Sciatic nerve (tissue), 2 donors: Measurements from ENCODE around the gene CTSF. TPM values are rescaled to one million over a fixed set of nuclear protein-coding genes. Genes with fewer than 3 reads are reported as not detected.
"Not testable (repeated sequence)": the region's sequence is repeated elsewhere in the genome, so short reads cannot be mapped to it uniquely, and the experiment has no call there.

Experiments
- ATAC-seq: fragments of 200-7000 bp; cut with Tn5 transposase; one replicate; pipeline ENCODE4 v1.9.1; 2020; ENCODE audit warnings: mild to moderate bottlenecking, moderate library complexity
- DNase-seq: peaks from one replicate; pipeline ENCODE4 v3.0.0-alpha.2; 2020; ENCODE audit warnings: low spot score
- intact Hi-C: fragments of 100-400 bp; cut with DNase I; formaldehyde crosslinking; loops from one replicate; pipeline ENCODE4 v1.14.2; 2022
- total RNA-seq: library from RNA; stranded (reverse); fragmentation: NEBNext Ultra II Directional; extraction: Animal tissue kit (Norgen Biotek cat#: 25700); gene quantifications from one replicate; pipeline ENCODE4 v1.2.1, GENCODE V29; 2021
- donor health status: DM: no; HTN: no; CAD: no.
- donor health status: DM: no; HTN: no; CAD: no.

Gene CTSF
- total RNA-seq, 1 donor from 2014 or later: 122 TPM

DNA sequence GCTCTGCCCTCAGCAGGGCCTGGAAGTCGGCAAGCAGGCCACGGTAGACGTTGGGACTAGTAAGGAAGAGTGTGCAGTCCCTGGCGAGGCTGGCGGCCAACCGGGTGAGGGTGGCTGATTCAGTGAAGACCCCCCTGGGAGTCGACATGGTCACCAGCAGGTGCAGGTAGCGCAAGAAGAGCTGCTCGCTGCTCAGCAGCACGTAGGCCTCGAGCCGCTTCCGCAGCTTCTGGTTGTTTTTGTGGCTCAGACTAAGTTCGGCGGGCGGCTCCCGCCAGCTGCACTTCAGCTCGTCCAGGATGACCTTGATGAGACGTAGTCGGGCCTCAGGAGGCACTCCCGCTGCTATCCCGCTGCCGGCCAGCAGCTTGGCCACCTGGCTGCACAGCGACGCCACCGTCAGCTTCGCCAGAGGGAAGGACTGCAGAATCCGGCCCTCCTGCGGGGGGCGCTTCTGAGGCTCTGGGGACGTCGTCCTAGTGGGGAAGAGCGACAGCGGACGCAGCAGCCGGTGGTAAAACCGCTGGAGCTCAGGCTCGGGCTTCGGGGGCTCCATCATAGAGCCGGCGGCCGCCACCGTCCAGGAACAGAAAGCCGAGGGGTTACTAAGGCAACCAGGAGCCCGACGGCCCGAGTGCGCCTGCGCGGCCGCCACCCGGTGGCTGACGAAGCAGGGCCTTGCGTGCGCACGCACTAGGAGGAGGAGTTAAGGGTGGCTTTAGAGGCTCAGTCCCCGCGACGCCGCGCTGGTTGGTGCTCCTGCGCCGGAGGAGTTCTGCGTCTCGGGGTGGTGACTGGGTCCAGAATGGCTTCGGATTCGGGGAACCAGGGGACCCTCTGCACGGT, 24.3 kb upstream of the CTSF start, which contains the start of the genes CCDC87 and CCS:
CCDC87 (minus strand) TSS at position 607 of the 846 bp plus-strand sequence; CDS start at position 559, 48 bp downstream.
CCS (plus strand) TSS at position 729 of the 846 bp plus-strand sequence; CDS start at position 806, 77 bp downstream.
- DNase-seq (peak; percentile 99), ATAC-seq (peak; percentile 99)
- intact Hi-C loops: no loop called here

DNA sequence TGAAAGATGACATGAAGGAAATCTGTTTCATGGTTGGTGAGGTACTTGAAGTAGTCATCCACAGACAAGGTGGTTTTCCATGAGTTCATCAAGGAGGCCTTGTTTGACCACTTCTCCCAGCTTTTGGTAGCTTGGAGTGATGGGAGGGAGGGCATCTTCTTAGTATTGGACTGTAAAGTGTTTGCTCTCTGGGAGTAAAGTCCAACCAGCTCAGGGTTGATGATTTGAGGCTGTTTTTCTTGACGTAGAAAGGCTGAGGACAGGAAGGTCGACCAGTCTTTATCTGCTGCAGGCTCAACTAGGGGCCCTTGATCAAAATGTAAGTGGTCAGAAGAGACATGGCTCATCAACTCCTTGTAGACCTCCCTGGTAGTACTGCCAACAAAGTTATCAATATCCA, 22.8 kb upstream of the CTSF start:
- intact Hi-C loops: no loop called here
- ATAC-seq: no peak
- DNase-seq: no peak

GRCh38 chr11:66589996-66590675, 21.7 kb upstream of the CTSF start:
- no peak for DNase-seq
- no peak for ATAC-seq
- intact Hi-C loops: no loop called here

GRCh38 chr11:66589315-66589714, 20.9 kb upstream of the CTSF start:
- DNase-seq, ATAC-seq, intact Hi-C loops: not testable (repeated sequence)

DNA sequence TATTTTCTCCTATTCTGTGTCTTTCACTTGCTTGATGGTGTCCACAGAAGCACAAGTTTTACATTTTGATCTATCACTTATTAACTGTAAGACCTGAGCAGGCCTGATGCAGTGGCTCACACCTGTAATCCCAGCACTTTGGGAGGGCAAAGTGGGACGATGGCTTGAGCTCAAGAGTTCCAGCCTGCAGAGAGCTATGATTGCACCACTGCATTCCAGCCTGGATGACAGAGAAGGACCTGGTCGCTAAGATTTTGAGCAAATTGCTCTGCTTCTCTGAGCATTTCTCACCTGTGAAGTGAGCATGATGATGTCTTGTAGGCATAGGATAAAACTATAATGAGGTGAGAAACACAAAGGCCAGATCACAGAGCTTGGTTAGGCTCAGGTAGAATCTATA, 17.7 kb upstream of the CTSF start:
- DNase-seq (no peak), ATAC-seq (no peak)
- intact Hi-C loops: no loop called here

- DNase-seq, ATAC-seq, intact Hi-C loops: not testable (repeated sequence)
Measured at GRCh38 chr11:66585447-66585846, 17.0 kb upstream of the CTSF start.

DNA sequence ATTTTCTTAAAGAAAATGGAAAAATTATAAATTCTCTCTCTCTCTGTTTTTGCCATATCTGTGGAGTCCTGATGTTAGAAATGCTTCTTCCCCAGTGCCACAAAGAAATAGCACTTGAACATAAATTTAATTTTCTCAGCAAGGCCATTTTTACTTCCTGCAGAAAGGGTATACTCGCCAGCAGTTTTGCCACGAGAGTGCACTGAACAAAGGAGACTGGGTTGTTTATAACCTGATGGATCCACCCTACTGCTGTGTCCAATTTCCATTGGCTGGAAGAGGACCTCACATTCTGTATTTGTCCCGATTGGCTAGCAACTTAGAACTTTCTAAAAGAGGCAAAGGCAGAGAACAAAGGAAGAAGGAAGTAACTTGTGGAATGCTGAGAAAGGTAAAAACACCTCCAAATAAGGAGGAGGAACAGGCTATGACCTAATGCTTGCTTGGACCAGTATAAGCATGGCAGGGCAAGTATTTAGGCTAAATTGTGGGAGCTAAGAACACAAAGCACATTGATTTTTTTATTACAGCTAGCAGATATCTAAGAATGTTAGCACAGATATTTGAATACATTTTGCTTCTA, 14.2 kb upstream of the CTSF start:
- intact Hi-C loops: not testable (repeated sequence)

DNA sequence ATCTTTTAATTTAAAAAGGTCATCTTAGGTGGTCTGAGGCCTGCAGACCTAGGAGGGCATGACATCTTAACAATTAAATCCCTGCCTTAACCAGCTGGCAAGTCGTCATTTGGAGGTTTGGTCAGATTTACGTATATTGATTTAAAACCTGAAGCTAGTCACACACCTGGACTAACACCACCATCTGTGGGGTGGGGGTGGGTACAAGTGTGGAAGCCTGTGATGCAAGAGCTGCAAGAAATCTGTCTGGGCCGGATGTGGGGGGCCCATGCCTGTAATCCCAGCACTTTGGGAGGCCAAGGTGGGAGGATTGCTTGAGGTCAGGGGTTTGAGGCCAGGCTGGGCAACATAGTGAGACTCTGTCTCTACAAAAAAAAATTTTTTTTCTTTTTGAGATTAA, 12.9 kb upstream of the CTSF start:
- DNase-seq (no peak), ATAC-seq (no peak)
- intact Hi-C loops: no loop called here

More for the DNA sequence above, 14.2 kb upstream of the CTSF start:
- ATAC-seq, DNase-seq: not testable (repeated sequence)

GRCh38 chr11:66580803-66581202, 12.4 kb upstream of the CTSF start:
- intact Hi-C loops: no loop called here
- ATAC-seq (peak; percentile 40), DNase-seq (no peak)

DNA sequence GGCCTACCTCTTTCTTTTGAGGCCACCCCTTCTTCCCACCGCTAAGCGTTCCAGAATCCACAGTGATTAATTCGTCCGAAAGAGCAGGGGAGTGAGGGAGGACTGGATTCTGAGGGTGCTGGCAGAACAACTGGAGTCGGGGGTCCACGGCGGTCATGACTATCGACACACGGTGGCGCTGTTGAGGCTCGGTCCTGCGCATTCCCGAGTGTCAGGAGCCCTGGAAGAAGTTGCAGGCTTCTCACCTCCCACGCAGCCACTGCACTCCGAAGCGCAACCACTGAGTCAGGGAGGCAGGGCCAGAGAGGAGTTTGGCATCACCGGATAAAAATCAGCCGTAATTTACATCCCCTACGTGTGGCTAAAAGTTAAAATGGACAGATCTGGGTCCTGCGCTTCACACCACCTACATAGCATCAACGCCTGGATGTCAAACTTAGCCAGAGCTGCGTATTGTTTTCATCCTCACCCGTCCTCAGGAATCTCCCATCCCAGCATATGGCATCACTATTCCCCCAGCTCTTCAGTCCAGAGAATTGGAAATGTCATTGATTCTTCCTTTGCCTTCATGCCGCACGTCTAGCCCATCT, 10.7 kb upstream of the CTSF start:
- ATAC-seq (peak; percentile 94), DNase-seq (peak; percentile 90)
- intact Hi-C loops: no loop called here

DNA sequence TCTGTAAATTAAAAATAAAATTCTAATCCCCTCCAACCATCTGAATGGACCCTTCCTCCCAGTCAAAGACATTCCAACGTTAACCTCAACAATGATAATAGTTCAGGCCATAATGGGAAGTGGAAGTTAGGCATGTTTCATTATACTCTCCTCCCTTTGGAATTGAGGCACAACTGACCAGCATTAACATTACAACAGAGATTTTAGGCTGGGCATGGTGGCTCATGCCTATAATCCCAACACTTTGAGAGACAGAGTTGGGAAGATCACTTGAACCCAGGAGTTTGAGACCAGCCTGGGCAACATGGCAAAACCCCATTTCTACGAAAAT, 2.4 kb upstream of the CTSF start:
- intact Hi-C loops: no loop called here
- DNase-seq (no peak), ATAC-seq (no peak)

DNA sequence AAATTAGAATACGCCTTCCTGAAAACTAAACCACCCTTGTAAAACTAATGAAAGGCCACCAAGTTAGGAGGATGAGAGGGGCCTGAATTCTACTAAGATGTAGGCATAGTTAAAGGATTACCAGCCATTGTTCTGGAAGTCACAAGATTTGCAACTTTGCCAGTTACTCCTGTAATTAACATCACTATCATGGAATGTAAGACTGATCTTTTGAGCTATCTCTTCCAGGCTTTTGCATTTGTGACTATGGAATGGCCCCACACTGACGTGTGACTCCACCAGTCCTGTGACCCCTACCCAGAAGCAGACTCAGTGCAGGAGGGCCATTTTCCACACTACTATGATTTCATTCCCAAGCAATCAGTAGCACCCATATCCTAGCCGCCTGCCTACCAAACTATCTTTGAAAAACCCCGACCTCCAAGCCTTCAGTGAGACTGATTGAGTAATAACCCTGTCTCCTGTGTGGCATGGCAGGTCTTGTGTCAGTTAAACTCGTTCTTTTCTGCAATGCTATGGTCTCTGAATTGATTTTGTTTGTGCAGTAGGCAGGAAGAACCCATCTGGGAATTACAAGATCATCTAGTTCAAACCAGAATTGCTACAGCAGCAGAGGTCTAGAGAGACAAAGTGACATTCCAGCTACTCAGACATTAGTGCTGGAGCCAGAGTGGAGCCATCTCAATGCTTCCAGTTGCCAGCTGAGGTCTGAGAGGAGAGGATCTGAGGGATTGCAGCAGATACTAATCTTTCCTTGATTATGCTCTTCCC, 1.9 kb upstream of the CTSF start:
- ATAC-seq (no peak), DNase-seq (no peak)
- intact Hi-C loops: no loop called here

GRCh38 chr11:66569076-66569475, 670 bp upstream of the CTSF start:
- no peak for DNase-seq
- intact Hi-C loops: no loop called here
- ATAC-seq: no peak

- ATAC-seq: peak; percentile 3
- intact Hi-C loops: no loop called here
- no peak for DNase-seq
Measured at GRCh38 chr11:66567787-66568123, 651 bp downstream of the CTSF start.

DNA sequence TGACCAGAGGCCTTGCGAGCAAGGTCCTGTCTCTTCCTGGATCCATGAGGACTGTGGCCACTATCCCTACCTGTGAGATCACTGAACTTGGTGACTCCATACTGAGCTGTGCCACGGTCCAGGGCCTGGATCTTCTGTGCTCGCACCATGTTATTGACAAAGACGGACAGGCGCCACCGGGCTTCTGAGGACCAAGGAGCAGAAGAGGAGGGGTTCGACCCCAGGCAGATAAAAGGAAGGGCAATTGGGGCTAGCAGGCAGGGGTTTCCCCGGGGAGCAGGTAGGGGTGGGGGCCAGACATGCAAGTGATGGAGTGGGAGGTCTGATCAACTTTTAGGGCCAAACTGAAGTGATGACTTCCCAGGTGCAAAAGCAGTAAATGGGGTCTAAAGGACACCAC, 2.2 kb downstream of the CTSF start:
- intact Hi-C loops: no loop called here
- ATAC-seq (no peak), DNase-seq (no peak)

GRCh38 chr11:66564984-66565383, 3.4 kb downstream of the CTSF start:
- DNase-seq (no peak), ATAC-seq (no peak)
- intact Hi-C loops: no loop called here

- intact Hi-C loops: no loop called here
- no peak for ATAC-seq
- DNase-seq: no peak
Measured at GRCh38 chr11:66564538-66564937, 3.9 kb downstream of the CTSF start.

- ATAC-seq: no peak
- DNase-seq: no peak
- intact Hi-C loops: no loop called here
Measured at GRCh38 chr11:66563832-66564231, 4.6 kb downstream of the CTSF start.
